NB4 (cell line): ENCODE results near the gene ACBD6.

Source experiments
- DNase-seq: peaks from one replicate; pipeline ENCODE4 v3.0.0; 2010; ENCODE audit warnings: low read depth
- H3K4me3 ChIP-seq: one replicate; pipeline ENCODE4 v1.5.1; 2011; ENCODE audit warnings: mild to moderate bottlenecking, low read depth, low read length, moderate library complexity
- MYC ChIP-seq: IDR thresholded peaks from 2 replicates; pipeline ENCODE4 v1.6.1; 2011; ENCODE audit warnings: low read depth, low read length
- POLR2A ChIP-seq: IDR thresholded peaks from 2 replicates; pipeline ENCODE4 v1.6.1; 2011; ENCODE audit warnings: mild to moderate bottlenecking; ENCODE audit not compliant: insufficient read length; ENCODE audit errors: extremely low read depth
- TF ChIP-seq, protein P1 (sequence below): IDR thresholded peaks from 2 replicates; pipeline ENCODE4 v1.6.1; 2011; ENCODE audit warnings: low read depth, low read length
- TF ChIP-seq, protein P2 (sequence below): IDR thresholded peaks from one replicate; pipeline ENCODE4 v1.5.1; 2012; ENCODE audit warnings: low read depth, low read length

ACBD6 gene

DNA sequence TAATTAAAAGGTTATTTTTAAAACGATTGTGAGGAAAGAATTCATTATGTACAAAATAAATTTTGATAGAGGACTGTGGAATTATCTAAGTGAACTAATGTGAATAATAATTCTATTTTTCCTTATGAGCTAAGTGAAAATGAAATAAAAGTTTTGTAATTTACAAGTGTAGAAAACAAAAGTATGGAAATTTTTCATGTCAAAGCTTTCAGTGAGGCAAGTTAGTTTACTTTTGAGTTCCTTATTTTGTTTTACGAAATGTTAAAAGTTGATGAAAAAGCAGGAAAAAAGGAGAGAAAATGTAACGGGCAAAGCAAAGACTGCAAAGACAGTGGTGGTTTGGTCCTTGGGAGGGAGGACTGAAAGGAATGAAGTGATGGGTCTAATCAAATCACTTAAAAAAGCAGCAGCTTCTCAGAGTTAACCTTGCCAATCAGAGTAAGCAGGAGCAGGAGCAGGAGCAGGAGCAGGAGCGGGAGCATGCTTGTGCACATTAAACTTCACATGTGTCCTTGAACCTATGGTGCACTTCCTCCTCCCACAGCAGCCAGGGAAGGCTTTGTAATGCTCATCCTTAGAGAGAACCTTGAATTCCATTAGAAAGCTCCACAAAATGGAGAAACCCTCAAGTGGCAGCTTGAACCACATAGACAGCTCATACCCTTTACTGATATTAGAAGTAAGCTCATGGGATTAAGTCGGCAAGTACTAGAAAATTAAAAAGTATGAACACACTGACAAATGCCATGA is 139.0 kb downstream of the ACBD6 start:
- DNase-seq = peak; percentile 2
- no peak overlapping the region for H3K4me3 ChIP-seq
- TF ChIP-seq, protein P1, sequence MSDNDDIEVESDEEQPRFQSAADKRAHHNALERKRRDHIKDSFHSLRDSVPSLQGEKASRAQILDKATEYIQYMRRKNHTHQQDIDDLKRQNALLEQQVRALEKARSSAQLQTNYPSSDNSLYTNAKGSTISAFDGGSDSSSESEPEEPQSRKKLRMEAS = no peak
- TF ChIP-seq POLR2A (no peak), MYC (no peak)
- TF ChIP-seq, protein P2, sequence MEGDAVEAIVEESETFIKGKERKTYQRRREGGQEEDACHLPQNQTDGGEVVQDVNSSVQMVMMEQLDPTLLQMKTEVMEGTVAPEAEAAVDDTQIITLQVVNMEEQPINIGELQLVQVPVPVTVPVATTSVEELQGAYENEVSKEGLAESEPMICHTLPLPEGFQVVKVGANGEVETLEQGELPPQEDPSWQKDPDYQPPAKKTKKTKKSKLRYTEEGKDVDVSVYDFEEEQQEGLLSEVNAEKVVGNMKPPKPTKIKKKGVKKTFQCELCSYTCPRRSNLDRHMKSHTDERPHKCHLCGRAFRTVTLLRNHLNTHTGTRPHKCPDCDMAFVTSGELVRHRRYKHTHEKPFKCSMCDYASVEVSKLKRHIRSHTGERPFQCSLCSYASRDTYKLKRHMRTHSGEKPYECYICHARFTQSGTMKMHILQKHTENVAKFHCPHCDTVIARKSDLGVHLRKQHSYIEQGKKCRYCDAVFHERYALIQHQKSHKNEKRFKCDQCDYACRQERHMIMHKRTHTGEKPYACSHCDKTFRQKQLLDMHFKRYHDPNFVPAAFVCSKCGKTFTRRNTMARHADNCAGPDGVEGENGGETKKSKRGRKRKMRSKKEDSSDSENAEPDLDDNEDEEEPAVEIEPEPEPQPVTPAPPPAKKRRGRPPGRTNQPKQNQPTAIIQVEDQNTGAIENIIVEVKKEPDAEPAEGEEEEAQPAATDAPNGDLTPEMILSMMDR = no peak

DNA sequence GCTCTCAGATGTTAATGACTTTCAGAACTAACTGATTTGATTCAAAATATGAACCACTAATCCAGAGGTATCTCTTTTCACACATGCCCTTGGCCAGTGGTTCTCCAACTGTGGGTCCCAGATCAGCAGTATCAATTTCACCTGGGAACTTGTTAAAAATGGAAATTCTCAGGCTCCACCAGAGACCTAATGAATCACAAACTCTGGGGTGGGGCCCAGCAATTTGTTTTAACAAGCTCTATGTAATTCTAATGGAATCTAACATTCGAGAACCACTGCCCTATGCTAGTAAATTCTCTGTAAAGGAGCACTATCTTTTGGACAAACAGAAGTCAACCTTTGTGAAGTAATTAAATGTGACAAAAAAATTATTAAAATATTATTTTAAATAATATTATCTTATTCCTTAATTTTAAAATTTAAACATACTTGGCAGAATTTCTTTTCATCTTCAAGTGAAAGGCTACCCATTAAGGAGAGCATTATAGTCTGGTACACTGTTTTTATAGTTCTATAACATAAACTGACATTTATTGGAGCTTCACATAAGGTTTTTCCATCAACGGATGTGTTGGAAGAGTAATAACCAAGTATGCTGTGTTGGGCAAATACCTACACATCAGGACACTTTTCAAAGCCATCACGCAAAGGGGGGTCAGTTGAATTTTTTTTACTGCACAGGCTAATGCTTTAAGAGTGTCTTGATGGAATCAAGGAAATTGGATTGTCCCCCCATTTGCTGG is 141.9 kb downstream of the ACBD6 start:
- TF ChIP-seq, protein P1 = no peak
- TF ChIP-seq POLR2A = no peak
- TF ChIP-seq, protein P2 = no peak
- TF ChIP-seq MYC = no peak
- DNase-seq = no peak

DNA sequence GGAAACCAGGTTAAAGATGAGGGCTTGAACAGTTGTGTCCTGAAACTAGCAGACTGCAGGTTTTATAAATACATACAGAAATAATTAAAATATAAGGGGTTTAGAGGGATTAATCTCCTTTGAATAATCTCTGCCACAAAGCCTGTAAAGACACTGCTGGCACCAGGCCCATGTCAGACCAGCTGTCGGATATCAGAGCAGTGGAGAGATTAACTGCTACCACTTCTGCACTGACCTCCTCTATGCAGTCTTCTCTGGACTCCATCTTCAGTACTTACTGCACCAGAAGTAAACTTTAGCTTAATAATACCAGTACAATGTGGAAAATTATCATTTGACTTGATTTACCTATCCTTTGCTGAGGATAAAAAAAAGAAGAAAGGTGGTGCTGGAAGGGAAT is 143.7 kb downstream of the ACBD6 start:
- no peak for DNase-seq
- TF ChIP-seq MYC (no peak), POLR2A (no peak)
- TF ChIP-seq, protein P1 = no peak
- TF ChIP-seq, protein P2 = no peak
- no peak overlapping the region for H3K4me3 ChIP-seq

More for the DNA sequence above, 141.9 kb downstream of the ACBD6 start:
- H3K4me3 ChIP-seq = no peak overlapping the region

DNA sequence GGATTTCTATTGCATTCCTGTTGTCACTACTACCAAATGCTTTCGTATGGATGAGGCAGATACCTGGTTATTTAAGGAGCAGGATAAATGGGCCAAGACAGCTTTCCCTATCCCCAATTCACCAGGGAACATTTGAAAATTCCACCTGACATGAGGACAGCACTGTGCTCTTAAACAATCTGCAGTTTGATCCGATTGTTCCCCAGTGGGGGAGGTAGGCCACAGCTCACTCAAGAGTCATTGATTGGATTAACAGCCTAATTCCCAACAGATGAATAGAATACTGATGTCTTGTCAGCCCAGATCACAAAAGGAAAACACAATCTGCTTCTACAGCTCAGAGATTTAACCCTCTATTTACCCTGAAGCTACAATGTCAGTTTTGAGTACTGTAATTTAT is 148.4 kb downstream of the ACBD6 start:
- DNase-seq = no peak
- TF ChIP-seq, protein P1 = no peak
- no peak for TF ChIP-seq POLR2A
- TF ChIP-seq, protein P2 = no peak
- no peak for TF ChIP-seq MYC
- H3K4me3 ChIP-seq = no peak overlapping the region

DNA sequence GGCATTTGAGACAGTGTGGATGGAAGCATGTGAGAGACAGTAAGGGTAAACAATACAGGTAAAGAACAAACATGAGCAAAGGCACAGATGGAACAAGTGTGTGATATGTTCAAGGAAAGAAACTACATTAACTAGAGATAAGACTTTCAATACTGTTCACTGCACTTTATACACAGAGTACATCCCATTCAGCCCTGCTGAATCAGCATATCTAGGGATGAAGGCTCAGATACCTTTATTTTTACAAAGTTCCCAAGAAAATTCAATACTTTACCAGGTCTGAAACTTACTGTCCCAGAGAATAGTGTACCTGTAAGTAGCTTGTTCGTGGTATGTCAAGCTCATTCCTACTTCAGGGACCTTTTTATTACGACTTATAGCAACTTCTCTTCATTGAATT is 149.8 kb downstream of the ACBD6 start:
- no peak for DNase-seq
- no peak overlapping the region for H3K4me3 ChIP-seq
- TF ChIP-seq, protein P1 = no peak
- TF ChIP-seq, protein P2 = no peak
- TF ChIP-seq MYC (no peak), POLR2A (no peak)
